ENCODE results near the gene RARA.

Gene RARA

GRCh38 chr17:40316571-40317344 is 7.8 kb downstream of the RARA start:
- no peak for DNase-seq

- DNase-seq, result no peak
Observed at GRCh38 chr17:40317345-40317873, 8.4 kb downstream of the RARA start.

DNA sequence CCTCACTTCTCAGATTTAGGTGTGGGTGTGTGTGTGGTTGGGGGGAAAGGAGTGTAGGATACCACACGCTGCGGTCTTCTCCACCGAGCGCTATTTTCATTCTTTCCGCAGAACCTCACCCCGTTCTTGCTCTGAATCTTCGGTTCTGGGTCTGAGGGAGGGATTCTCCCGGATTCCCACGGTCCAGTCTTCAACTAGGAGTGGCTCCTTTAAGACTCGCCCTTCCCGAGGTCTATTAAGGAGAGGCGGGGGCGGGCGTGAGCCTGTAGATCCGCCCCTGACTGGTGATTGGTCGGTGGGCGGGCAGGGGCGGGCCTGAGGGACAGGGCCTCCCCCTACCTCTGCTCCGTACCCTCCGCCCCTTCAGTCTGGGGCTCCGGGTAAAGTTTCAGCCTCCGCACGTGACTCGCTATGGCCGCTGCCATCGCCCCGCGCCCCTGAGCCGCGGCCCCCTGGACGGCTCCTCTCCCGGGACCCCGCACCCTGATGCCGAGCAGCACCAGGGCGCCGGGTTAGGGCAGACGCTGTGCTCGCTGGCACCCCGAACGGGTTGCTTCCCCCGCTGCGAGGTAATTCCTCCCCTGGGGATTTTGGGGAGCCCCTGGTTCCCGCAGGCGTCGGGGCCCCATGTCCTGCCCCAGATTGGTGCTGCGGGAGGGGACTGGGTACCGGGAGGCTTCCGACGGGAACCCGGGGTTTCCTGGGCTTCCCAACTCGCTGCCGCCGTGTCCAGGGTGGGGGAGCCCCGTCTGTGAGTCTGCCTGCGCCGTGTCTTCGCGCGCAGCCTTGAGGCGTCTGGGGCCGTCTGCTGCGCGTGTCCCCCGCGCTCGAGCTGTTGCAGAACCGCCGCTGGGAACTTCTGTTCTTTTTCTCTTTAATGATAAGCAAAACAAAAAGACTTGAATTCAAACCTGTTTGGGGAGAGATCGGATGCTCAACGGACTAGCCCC is 9.2 kb downstream of the RARA start:
- DNase-seq, result peak; percentile 74 to 89

GRCh38 chr17:40318830-40319391 is 9.9 kb downstream of the RARA start:
- no peak for DNase-seq

DNA sequence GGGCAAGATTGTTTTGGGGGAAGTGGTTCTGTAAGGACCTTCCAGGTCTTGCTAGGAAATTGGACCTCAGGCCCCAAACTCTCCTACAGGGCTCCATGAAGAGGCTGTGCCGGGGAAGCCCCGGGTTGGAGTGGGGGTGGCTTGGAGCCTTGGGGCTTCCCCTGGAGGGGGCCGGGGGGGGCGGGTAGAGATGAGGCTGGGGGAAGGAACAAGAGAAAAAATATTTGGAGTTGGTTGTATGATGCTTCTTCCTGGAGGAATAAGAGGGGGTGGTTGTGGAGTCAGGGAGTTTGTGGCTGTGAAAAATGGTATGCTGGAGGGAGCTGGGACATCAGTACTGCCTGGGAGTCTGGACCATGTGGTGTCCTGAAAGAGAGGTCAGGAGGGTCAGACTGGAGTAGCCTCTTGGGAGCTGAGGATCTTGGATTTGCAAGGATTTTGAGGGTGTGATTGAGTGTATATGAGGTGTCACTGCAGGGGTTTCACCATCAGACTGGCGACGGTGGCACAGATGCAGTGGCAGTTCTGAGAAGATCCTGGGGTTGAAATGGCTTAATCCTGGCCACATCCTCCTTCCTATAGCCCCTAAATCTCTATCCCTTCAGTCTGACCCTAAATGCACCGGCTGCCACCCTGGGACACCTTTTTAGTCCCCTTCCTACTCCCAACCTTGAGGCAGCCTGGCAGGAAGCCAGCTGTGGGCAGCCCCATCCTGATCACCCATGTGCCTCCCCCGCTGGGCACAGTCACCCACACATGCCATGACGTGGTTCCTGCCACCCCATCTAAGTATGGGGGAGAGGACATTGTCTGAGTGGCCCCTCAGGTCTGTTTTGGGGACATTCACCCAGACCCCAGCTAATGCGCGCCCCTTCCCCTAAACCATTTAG is 10.9 kb downstream of the RARA start:
- DNase-seq, result no peak

GRCh38 chr17:40320756-40321523 is 12.0 kb downstream of the RARA start:
- no peak for DNase-seq

DNA sequence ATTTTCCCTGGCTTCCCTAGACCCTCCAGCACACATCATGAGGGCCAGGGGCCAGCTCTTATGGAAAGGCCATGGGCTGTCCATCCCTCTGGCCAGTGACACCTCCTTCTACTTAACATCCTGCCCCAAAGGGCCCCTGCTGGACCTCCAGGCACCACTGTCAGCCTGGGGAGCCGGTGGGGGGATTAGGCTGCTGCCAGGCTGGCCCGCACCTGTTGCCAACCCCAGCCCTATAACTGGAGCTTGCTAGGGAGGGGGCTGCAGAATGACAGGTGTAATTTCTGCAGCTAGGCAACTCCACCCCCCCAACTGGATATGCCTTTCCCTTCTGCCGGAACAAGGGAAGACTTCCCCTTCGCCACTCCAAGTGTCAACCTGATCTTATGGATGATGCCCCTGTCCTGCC is 12.5 kb downstream of the RARA start:
- no peak for DNase-seq

DNA sequence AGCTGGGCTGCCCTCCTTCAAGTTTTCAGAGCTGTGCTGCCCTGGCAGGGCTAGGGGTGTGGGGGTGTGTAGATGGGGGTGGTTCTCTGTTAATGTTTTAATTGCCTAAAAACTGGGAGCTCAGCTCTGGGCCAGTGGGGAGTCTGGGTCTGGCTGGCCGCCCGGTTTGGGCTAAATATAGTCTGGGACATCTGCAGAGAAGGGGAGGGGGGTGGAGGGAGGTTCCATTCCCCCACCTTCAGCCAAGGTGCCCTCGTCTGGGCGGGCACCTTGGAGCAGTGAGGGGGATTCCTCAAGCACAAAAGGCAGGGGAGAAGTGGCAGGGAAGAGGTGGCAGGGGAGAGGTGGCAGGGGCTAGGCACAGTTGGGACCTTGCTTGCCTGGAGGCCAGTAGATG is 13.0 kb downstream of the RARA start:
- DNase-seq, result peak in 1 of 2 experiments; percentile 27

DNA sequence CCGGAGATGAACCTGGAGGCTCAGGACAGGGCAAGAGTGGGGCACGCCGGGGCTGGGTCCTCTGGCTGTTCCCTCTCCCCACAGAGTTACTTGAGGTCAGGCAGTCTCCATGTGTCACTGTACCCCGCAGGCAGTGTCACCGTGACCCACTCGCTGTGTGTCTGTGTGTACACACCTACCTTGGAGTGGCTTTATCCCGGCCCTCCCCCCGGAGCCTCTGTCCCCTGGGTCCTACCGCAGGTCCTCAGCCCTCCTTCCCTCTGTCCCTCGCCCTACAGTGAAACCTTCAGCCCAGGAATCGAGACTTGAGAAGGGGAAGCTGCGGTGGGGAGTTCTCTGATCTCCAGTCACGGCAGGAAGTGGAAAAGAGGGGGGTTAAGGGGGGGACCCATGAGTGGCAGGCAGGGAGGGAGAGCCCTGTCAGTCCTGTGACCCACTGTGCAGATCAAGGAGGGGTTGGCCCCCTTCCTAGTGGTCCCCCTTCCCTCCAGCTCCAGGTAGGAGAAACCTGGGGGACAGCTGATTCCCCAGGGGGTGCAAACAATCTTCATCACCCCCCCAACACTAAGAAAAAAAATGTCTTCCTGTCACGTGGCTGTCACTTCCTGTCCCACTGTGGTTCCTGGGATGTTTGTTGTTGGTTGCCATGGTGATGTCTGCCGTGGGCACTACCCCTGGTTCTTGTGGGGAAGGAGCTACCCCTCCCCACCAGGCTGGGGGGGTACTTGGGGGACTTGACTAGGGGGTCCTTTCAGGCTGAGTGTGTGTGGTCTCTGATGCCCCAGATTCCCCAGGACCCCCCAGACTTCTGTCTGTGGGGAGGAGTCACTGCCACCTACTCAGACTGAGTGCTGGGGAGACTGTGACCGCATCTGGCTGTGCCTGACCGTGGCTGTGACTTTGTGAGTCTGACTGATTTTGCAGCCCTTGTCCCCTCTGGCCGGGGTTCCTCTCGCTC is 13.7 kb downstream of the RARA start:
- no peak for DNase-seq

DNA sequence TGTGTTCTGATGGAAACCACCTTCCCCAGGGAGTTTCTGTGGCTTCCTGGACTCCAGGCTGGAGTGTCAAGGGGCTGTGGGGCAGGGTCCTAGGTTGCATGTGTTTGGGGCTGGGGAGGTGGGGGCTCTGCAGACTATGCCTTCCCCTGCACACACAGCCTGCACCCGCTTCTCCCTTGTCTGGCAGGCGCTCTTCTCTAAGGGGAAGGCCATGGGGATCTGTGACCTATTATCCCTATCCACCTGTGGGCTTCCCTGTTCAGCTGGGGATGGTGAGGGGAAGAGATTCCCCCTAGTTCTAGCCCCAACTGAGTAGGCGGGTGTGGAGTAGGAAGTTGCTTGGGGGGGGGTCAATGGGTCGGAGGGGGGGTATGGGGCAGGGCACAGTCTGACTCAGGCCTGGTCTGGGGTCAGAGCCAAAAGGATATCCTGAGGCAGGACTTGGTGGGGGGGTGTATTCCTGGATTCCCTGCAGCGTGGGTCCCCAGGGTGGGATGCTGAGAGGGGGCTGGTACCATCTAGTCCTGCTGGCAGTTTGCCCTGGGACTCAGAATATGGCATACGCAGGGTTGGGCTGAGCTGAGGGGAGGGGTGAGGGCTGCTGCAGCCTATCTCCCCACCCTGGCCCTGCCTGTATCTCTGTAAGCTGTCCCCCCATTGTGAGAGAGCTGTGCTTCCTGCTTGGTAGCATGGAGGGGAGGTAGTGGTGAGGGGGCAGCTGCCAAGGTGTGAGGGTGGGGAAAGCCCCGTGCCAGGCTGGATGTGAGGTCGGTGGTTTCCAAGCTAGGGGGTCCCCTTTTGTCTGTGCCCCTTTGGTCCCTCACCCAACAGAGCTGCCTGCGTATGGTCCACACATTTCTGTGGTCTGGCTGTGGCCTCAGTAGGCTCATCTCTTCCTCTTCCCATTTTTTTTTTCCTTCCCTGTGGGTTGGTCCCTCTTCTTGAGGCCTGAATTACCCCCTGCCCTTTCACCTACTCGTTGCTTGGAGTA is 14.7 kb downstream of the RARA start:
- no peak for DNase-seq

GRCh38 chr17:40325156-40326013 is 16.4 kb downstream of the RARA start:
- DNase-seq, result no peak

DNA sequence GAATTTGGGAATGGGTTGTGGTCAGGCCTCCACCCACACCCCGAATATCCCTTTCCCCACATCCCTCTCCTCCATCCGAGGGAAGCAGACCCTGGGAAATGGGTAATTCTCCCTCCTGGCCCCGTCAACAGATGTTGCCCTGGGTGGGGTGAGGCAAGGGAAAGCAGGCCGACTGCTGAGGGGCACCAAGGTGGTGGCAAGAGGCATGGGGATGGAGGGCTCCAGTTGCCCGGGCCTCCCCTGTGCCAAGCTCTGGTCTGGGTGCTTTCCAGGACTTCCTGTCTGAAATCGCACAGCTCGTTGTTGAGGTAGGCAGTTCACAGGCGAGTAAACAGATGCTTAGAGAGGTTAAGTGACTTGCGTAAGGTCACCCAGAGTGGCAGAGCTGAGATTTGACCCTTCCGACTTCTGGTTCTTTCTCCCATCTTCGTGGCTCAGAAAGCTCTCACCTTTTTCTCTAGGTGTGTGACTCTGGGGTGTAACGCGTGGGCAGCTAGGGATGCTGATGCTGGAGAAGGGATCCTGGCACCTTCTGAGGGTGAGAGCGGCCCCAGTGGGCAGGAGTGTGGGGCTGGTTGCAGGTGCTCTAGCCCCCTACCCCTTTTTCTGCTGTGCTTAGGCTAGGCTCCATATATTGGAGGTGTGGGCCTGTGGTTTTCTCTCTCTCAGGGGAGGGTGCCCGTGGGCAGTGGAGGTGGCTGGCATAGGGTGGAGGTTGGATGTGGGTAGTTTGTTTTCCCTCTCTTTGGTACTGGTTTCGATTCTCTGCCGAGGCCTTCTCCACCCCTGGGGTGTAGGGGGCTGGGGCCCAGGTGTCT is 17.2 kb downstream of the RARA start:
- DNase-seq, result no peak

DNA sequence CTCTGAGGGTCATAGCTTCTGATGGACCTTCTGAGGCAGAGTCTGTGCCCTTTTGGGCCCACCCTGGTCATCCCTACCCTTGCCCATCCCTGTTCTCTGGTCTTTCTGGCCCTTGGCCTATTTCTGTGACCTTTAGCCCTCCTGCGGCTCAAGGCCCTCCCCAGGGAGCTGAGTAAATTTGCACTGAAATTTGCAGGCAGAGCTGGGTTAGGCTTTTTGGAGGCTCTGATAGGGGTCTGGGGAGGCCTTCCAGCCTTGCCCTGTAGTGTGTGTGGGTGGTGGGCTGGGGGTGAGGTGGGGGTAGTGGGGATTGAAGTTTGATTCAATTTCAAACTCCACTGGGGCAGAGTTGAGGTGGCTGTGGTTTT is 17.8 kb downstream of the RARA start:
- no peak for DNase-seq

- DNase-seq, result no peak
Observed at GRCh38 chr17:40327244-40327729, 18.3 kb downstream of the RARA start.

DNA sequence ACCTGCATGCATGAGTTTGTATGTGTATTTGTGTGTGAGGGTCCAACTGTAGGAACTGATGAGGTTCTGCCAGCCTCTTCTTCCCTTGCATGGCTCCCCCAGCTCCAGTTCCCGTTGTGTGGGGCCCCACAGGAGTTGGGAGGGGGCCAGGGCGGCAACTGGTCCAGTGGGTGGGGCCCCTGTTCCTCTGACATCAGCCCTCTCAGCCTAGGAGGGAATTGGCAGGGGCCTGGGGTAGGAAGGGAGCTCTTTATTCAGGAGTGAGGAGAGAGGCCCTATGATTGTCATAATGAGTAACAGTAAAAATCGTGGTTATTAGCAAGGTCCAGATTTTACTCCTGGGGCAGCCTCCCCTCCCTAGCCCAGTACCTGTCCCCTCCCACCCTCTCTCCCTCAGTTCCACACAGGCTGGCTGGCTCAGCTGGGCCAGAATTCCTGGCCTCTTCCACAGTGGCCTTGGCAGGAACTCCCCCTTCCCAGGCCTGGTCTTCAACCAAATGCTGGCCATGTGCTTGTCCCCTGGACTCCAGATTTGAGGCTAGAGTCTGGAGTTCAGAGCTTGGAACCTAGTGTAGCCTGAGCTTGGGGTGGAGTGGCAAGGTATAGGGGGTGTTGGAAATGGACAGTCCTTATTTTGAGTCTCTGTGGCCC is 18.9 kb downstream of the RARA start:
- no peak for DNase-seq

DNA sequence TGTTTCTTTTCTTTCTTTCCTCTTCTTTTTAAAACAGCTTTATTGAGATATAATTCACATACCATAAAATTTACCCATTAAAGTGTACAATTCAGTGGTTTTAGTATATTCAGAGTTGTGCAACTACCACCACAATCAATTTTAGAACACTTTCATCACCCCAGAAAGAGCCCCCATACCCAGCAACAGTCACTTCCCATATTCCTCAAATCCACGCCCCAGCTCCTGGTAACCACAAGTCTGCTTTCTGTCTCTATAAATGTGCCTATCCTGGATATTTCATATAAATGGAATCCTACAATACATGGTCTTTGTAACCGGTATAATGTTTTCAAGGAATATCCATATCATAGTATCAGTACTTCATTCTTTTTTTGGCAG is 19.4 kb downstream of the RARA start:
- no peak for DNase-seq

Data from cerebellar nuclear complex (tissue), 1 donor.